ENCODE measurements around the gene SYNPO2L.
"Not testable (repeated sequence)": the region's sequence is repeated elsewhere in the genome, so short reads cannot be mapped to it uniquely, and the experiment has no call there.

GRCh38 chr10:73687641-73688040, 31.8 kb upstream of the SYNPO2L start:
- not testable (repeated sequence) for TF ChIP-seq CTCF, POLR2A, POLR2AphosphoS5 (IDR thresholded peaks at IDR 0.05)
